ENCODE results near the gene MAPKAPK2.

MAPKAPK2 gene

GRCh38 chr1:206705726-206706297, 21.1 kb downstream of the MAPKAPK2 start:
- DNase-seq = no peak

- DNase-seq = peak; percentile 35
Observed at GRCh38 chr1:206706298-206706791, 21.6 kb downstream of the MAPKAPK2 start.

GRCh38 chr1:206706806-206707366, 22.2 kb downstream of the MAPKAPK2 start:
- no peak for DNase-seq

- DNase-seq = no peak
Observed at GRCh38 chr1:206708058-206708457, 23.4 kb downstream of the MAPKAPK2 start.

GRCh38 chr1:206708882-206709281, 24.2 kb downstream of the MAPKAPK2 start:
- no peak for DNase-seq

- DNase-seq = no peak
Observed at GRCh38 chr1:206709322-206709721, 24.6 kb downstream of the MAPKAPK2 start.

- no peak for DNase-seq
Observed at GRCh38 chr1:206709772-206710459, 25.2 kb downstream of the MAPKAPK2 start.

- no peak for DNase-seq
Observed at GRCh38 chr1:206710460-206710823, 25.7 kb downstream of the MAPKAPK2 start.

GRCh38 chr1:206713070-206713469, 28.4 kb downstream of the MAPKAPK2 start:
- peak; percentile 47 for DNase-seq

GRCh38 chr1:206713910-206714312, 29.2 kb downstream of the MAPKAPK2 start:
- no peak for DNase-seq

- no peak for DNase-seq
Observed at GRCh38 chr1:206714331-206715058, 29.8 kb downstream of the MAPKAPK2 start.

GRCh38 chr1:206715120-206715519, 30.4 kb downstream of the MAPKAPK2 start:
- DNase-seq = no peak

GRCh38 chr1:206715552-206716158, 30.9 kb downstream of the MAPKAPK2 start:
- DNase-seq = no peak

- DNase-seq = no peak
Observed at GRCh38 chr1:206716159-206716869, 31.6 kb downstream of the MAPKAPK2 start.

- DNase-seq = peak; percentile 51
Observed at GRCh38 chr1:206716870-206717673, 32.4 kb downstream of the MAPKAPK2 start.

- DNase-seq = no peak
Observed at GRCh38 chr1:206717674-206717989, 32.9 kb downstream of the MAPKAPK2 start.

GRCh38 chr1:206719169-206719839, 34.6 kb downstream of the MAPKAPK2 start:
- DNase-seq = no peak

- DNase-seq = no peak
Observed at GRCh38 chr1:206721454-206721853, 36.7 kb downstream of the MAPKAPK2 start.

- DNase-seq = no peak
Observed at GRCh38 chr1:206722751-206723461, 38.2 kb downstream of the MAPKAPK2 start.

- DNase-seq = no peak
Observed at GRCh38 chr1:206723462-206723804, 38.7 kb downstream of the MAPKAPK2 start.

All from activated CD4-positive, alpha-beta T cell treated with anti-CD3 and anti-CD28 coated beads, Interleukin-2, amount 50 U/mL, for 16 hours (primary cell).